Tibial nerve (tissue), 4 donors: ENCODE data around the gene MLST8. TPM values are rescaled to one million over a fixed set of nuclear protein-coding genes. Genes with fewer than 3 reads are reported as not detected.
A peak's percentile ranks its signal among the peaks of the same experiment; 100 is the strongest.

Experiments used
- DNase-seq, 2 donors: peaks; one replicate each; pipeline ENCODE4 v3.0.0-alpha.2; 2019; ENCODE audit warnings: low spot score in 2 of 2
- H3K27ac ChIP-seq, 4 donors: fragments of 200-600 bp; sonication (generic) in 3 of 4; one replicate each; pipeline ENCODE4 v1.5.1; 2017 to 2019; ENCODE audit warnings: mild to moderate bottlenecking in 1 of 4
- H3K27me3 ChIP-seq, 2 donors: fragments of 200-600 bp; sonication (generic) in 1 of 2; one replicate each; pipeline versions ENCODE4 v1.5.1 to v1.6.0; 2017 to 2019
- H3K36me3 ChIP-seq, 3 donors: fragments of 200-600 bp; sonication (generic); one replicate each; pipeline ENCODE4 v1.5.1; 2018 to 2019
- H3K4me1 ChIP-seq, 4 donors: fragments of 200-600 bp; sonication (generic) in 3 of 4; one replicate each; pipeline ENCODE4 v1.5.1; 2017 to 2019
- H3K4me3 ChIP-seq, 4 donors: fragments of 200-600 bp; sonication (generic) in 3 of 4; one replicate each; pipeline ENCODE4 v1.5.1; 2017 to 2019; ENCODE audit warnings: mild to moderate bottlenecking in 1 of 4, moderate library complexity in 1 of 4
- H3K9me3 ChIP-seq, 4 donors: fragments of 200-600 bp; sonication (generic) in 3 of 4; one replicate each; pipeline ENCODE4 v1.5.1; 2017 to 2019
- EP300 ChIP-seq, 2 donors: sonication (generic); formaldehyde crosslinking; IDR thresholded peaks; one replicate each; pipeline ENCODE4 v1.6.1; 2017; ENCODE audit warnings: antibody characterized with exemption in 2 of 2, mild to moderate bottlenecking in 1 of 2
- POLR2A ChIP-seq, 2 donors: fragments of 450-650 bp; IDR thresholded peaks; one replicate each; pipeline ENCODE4 v1.6.1; 2017; ENCODE audit warnings: antibody characterized with exemption in 2 of 2, mild to moderate bottlenecking in 2 of 2, moderate library complexity in 2 of 2
- WGBS, 2 donors: methylation state at CpG; one replicate each; pipeline ENCODE4 v1.1.5; 2018; 5-methylcytosine and 5-hydroxymethylcytosine counted together
- total RNA-seq, 4 donors: library from RNA; depleted of rRNA; stranded (reverse); fragments of >200 nt; gene quantifications; one replicate each; pipeline ENCODE4 v1.1.0, GENCODE V29; 2016
- TF ChIP-seq, protein P1 (sequence below), 5 experiments: fragments of 200-600 bp in 3 of 5; fragments of 450-650 bp in 2 of 5; sonication (generic) in 3 of 5; IDR thresholded peaks; one replicate each; pipeline ENCODE4 v1.5.1; 2016 to 2019; ENCODE audit warnings: antibody characterized with exemption in 5 of 5, mild to moderate bottlenecking in 3 of 5, moderate library complexity in 2 of 5

The MLST8 gene
- total RNA-seq, 4 donors from 2014 or later = 28.8 to 73.8 (median 43.8) TPM

DNA sequence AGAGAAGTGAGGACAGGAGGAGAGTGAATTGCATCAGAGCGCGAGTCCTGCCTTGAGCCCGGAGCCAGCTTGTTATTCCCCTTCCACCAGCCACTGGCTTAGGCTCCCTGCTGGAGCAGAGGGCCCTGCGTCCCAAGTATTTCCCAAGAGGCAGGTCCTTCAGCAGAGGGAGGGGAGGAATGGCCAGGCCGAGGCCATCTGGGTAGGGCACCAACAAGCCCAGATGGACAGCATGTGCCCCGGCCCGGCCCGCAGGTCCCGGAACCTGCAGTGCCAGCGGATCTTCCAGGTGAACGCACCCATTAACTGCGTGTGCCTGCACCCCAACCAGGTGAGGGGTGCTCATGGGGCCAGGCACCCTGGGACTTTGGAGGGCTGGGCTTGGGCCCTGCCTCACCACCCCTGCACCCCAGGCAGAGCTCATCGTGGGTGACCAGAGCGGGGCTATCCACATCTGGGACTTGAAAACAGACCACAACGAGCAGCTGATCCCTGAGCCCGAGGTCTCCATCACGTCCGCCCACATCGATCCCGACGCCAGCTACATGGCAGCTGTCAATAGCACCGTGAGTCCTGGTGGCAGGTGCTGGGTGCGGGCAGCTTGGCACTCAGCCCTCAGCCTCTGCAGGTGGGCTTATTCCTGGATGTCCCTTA, 1.7 kb downstream of the MLST8 start:
- H3K27ac ChIP-seq = peak overlapping the region in 1 of 4 donors; percentile 94
- TF ChIP-seq, protein P1, sequence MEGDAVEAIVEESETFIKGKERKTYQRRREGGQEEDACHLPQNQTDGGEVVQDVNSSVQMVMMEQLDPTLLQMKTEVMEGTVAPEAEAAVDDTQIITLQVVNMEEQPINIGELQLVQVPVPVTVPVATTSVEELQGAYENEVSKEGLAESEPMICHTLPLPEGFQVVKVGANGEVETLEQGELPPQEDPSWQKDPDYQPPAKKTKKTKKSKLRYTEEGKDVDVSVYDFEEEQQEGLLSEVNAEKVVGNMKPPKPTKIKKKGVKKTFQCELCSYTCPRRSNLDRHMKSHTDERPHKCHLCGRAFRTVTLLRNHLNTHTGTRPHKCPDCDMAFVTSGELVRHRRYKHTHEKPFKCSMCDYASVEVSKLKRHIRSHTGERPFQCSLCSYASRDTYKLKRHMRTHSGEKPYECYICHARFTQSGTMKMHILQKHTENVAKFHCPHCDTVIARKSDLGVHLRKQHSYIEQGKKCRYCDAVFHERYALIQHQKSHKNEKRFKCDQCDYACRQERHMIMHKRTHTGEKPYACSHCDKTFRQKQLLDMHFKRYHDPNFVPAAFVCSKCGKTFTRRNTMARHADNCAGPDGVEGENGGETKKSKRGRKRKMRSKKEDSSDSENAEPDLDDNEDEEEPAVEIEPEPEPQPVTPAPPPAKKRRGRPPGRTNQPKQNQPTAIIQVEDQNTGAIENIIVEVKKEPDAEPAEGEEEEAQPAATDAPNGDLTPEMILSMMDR (IDR thresholded peaks at IDR 0.05) = no peak
- no peak for TF ChIP-seq EP300 (IDR thresholded peaks at IDR 0.05)
- no peak for TF ChIP-seq POLR2A (IDR thresholded peaks at IDR 0.05)
- H3K27me3 ChIP-seq = no peaks in the 10 kb centered on the region
- no peaks in the 10 kb centered on the region for H3K9me3 ChIP-seq
- DNase-seq = no peak
- H3K36me3 ChIP-seq = peaks cover 0 to 42% (median 14%) of the 10 kb centered on the region in 3 donors
- no peak overlapping the region for H3K4me3 ChIP-seq
- peaks cover 0 to 36% (median 12%) of the 10 kb centered on the region in 4 donors for H3K4me1 ChIP-seq
- WGBS, 2 donors = 87 to 98% methylated on average over 12 to 17 of the region's 23 CpGs

DNA sequence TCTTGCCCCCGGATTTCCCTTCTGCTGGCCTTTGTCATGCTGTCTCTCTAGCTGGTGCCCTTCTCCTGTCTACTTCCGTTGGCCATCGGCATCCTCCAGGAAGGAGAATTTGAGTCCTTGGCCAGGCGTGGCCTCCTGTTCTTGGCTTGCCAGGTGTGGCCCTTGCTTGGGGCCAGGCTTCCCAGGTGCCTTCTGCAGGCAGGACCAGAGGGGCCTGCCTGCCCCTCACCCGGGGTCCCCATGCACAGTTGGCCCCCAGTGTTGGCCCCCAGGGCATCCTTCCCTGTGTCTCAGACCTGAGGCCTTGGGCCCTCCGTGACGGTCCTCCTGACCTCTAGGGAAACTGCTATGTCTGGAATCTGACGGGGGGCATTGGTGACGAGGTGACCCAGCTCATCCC, 2.6 kb downstream of the MLST8 start:
- TF ChIP-seq, protein P1 (IDR thresholded peaks at IDR 0.05) = no peak
- TF ChIP-seq POLR2A (IDR thresholded peaks at IDR 0.05) (no peak), EP300 (IDR thresholded peaks at IDR 0.05) (no peak)
- 87 to 91% methylated on average over 9 of the region's 9 CpGs for WGBS, 2 donors

DNA sequence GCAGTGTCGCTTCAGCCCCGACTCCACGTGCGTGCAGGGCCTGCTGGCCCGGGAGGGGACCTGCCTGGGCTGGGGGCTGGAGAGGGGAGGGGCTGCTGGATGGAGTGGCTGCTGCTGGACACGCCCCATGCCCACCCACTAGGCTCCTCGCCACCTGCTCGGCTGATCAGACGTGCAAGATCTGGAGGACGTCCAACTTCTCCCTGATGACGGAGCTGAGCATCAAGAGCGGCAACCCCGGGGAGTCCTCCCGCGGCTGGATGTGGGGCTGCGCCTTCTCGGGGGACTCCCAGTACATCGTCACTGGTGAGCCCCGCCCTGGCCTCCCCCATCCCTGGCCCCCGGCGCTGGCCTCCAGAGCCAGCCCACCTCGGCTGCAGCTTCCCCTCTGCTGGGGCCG, 3.1 kb downstream of the MLST8 start:
- no peak for DNase-seq
- Histone ChIP-seq H3K4me3 (no peak overlapping the region), H3K27me3 (no peaks in the 10 kb centered on the region), H3K27ac (no peak overlapping the region), H3K36me3 (peaks cover 0 to 48% (median 14%) of the 10 kb centered on the region in 3 donors), H3K4me1 (peaks cover 0 to 50% (median 22%) of the 10 kb centered on the region in 4 donors), H3K9me3 (no peaks in the 10 kb centered on the region)
- TF ChIP-seq, protein P1 (IDR thresholded peaks at IDR 0.05) = no peak
- no peak for TF ChIP-seq POLR2A (IDR thresholded peaks at IDR 0.05)
- TF ChIP-seq EP300 (IDR thresholded peaks at IDR 0.05) = no peak
- 79 to 85% methylated on average over 14 to 23 of the region's 23 CpGs for WGBS, 2 donors

More for the DNA sequence above, 2.6 kb downstream of the MLST8 start:
- Histone ChIP-seq H3K36me3 (peaks cover 0 to 48% (median 14%) of the 10 kb centered on the region in 3 donors), H3K27ac (no peak overlapping the region), H3K4me3 (no peak overlapping the region), H3K27me3 (no peaks in the 10 kb centered on the region), H3K4me1 (peaks cover 0 to 46% (median 18%) of the 10 kb centered on the region in 4 donors), H3K9me3 (no peaks in the 10 kb centered on the region)
- DNase-seq = no peak

DNA sequence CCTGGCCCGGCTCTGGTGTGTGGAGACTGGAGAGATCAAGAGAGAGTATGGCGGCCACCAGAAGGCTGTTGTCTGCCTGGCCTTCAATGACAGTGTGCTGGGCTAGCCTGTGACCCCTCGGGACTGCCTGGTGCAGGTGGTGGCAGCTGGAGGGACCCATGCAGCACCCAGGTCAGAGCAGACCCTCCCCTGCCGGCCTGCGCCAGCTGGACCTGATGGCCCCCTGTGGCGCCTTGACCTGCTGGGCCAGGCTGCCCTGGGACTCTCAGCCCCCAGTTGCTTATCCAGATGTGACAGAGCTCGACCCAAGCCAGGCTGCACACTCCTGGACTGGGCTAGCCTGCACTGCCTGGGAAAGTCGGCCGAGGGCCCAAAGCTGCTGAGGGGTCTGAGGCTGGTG, 3.5 kb downstream of the MLST8 start:
- Histone ChIP-seq H3K27me3 (no peaks in the 10 kb centered on the region), H3K4me3 (no peak overlapping the region), H3K9me3 (no peaks in the 10 kb centered on the region), H3K36me3 (peaks cover 0 to 48% (median 14%) of the 10 kb centered on the region in 3 donors), H3K4me1 (peaks cover 0 to 55% (median 27%) of the 10 kb centered on the region in 4 donors), H3K27ac (no peak overlapping the region)
- 78 to 92% methylated on average over 4 to 9 of the region's 9 CpGs for WGBS, 2 donors
- no peak for DNase-seq
- TF ChIP-seq, protein P1 (IDR thresholded peaks at IDR 0.05) = no peak
- TF ChIP-seq EP300 (IDR thresholded peaks at IDR 0.05) (no peak), POLR2A (IDR thresholded peaks at IDR 0.05) (no peak)

DNA sequence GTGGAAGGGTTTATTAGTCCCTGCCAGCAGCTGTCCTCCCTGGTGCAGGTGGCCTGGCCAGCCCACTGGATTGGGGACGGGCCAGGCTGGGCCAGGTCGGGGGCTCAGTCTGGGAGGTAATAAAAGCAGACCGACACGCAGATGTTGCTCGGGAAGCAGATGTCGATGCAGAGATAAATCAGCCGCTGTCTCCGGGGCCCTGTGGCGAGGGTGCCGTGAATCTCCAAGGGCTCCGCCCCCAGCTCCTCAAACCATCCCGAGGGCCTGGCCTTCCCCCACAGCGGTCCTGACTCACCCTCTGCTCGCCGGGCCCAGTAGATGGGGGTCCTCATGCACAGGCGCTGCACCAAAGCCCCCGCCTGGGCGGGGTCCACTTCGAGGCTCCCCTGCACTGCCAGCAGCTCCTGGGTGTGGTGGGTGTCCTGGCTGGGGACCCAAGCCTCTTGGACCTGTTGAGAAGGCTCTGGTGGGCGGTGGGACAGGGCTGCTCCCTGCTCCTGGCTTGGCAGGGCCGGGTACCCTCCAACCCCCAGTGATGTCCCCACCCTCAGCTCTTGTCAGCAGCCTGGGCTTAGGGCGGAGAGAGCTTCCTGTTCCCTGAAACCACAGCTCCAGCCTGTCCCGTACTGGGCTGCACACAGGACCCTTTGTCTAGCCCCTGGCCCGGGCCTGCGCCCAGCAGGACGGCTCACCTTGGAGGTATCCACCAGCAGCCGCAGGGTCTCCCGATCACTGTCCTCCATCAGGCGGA, 4.2 kb downstream of the MLST8 start:
- no peak for TF ChIP-seq EP300 (IDR thresholded peaks at IDR 0.05)
- TF ChIP-seq, protein P1 (IDR thresholded peaks at IDR 0.05) = no peak
- TF ChIP-seq POLR2A (IDR thresholded peaks at IDR 0.05) = no peak
- H3K9me3 ChIP-seq = no peaks in the 10 kb centered on the region
- DNase-seq = no peak
- no peak overlapping the region for H3K27ac ChIP-seq
- H3K27me3 ChIP-seq = no peaks in the 10 kb centered on the region
- no peak overlapping the region for H3K4me3 ChIP-seq
- 78 to 79% methylated on average over 17 to 21 of the region's 29 CpGs for WGBS, 2 donors
- H3K4me1 ChIP-seq = peaks cover 0 to 60% (median 31%) of the 10 kb centered on the region in 4 donors
- peaks cover 0 to 48% (median 14%) of the 10 kb centered on the region in 3 donors for H3K36me3 ChIP-seq
